ENCODE results near the gene BMPR1B.

- TF ChIP-seq CTCF (IDR thresholded peaks at IDR 0.05) = no peak
- no peak for TF ChIP-seq EZH2 (IDR thresholded peaks at IDR 0.05; ENCODE audit: borderline replicate concordance, insufficient read depth, low read depth, low read length, poor library complexity, severe bottlenecking)
Observed at GRCh38 chr4:95007998-95008397, 250.2 kb downstream of the BMPR1B start.
